Glutamatergic neuron (in vitro differentiated cells): Measurements from ENCODE around the gene SLC15A3. TPM values are rescaled to one million over a fixed set of nuclear protein-coding genes. Genes with fewer than 3 reads are reported as not detected.

Experiments used
- DNase-seq: peaks from one replicate; pipeline ENCODE4 v3.0.0; 2022
- H3K27ac Mint-ChIP-seq: one replicate; pipeline ENCODE4 v1.8.0; 2020; ENCODE audit warnings: mild to moderate bottlenecking, mixed read lengths, inconsistent platforms; ENCODE audit not compliant: unreplicated experiment
- H3K27me3 Mint-ChIP-seq: one replicate; pipeline ENCODE4 v1.8.0; 2020; ENCODE audit warnings: mild to moderate bottlenecking, moderate library complexity, mixed read lengths, inconsistent platforms; ENCODE audit not compliant: unreplicated experiment
- H3K36me3 Mint-ChIP-seq: one replicate; pipeline ENCODE4 v1.8.0; 2020; ENCODE audit warnings: mild to moderate bottlenecking, mixed read lengths, inconsistent platforms; ENCODE audit not compliant: unreplicated experiment
- H3K4me1 Mint-ChIP-seq: one replicate; pipeline ENCODE4 v1.8.0; 2020; ENCODE audit warnings: mild to moderate bottlenecking, low read depth, mixed read lengths, inconsistent platforms; ENCODE audit not compliant: unreplicated experiment
- H3K4me3 Mint-ChIP-seq: one replicate; pipeline ENCODE4 v1.8.0; 2020; ENCODE audit warnings: mild to moderate bottlenecking, mixed read lengths, inconsistent platforms; ENCODE audit not compliant: unreplicated experiment
- H3K9me3 Mint-ChIP-seq: one replicate; pipeline ENCODE4 v1.8.0; 2020; ENCODE audit warnings: mild to moderate bottlenecking, moderate library complexity, mixed read lengths, inconsistent platforms; ENCODE audit not compliant: unreplicated experiment
- CTCF ChIP-seq: fragments of 200-600 bp; sonication (generic); IDR thresholded peaks from one replicate; pipeline ENCODE4 v1.5.0; 2021; ENCODE audit not compliant: partially characterized antibody, unreplicated experiment
- total RNA-seq: library from RNA; stranded (reverse); fragmentation: NEBNext Ultra II Directional; extraction: Animal tissue kit (Norgen Biotek cat#: 25700); gene quantifications from one replicate; pipeline ENCODE4 v1.2.1, GENCODE V29; 2021; ENCODE audit not compliant: unreplicated experiment

SLC15A3 gene
- total RNA-seq, 1 donor from 2014 or later, result 4.4 TPM

GRCh38 chr11:60984149-60984548, 32.2 kb upstream of the SLC15A3 start:
- Mint-ChIP-seq H3K9me3 (no peaks in the 10 kb centered on the region), H3K4me1 (no peaks in the 10 kb centered on the region), H3K27ac (no peak overlapping the region), H3K4me3 (no peak overlapping the region), H3K36me3 (no peaks in the 10 kb centered on the region), H3K27me3 (no peaks in the 10 kb centered on the region)
- DNase-seq, result no peak
- TF ChIP-seq CTCF, result no peak

- Mint-ChIP-seq H3K4me3 (no peak overlapping the region), H3K4me1 (no peaks in the 10 kb centered on the region), H3K27me3 (peaks cover 2% of the 10 kb centered on the region), H3K9me3 (no peaks in the 10 kb centered on the region), H3K27ac (no peak overlapping the region), H3K36me3 (no peaks in the 10 kb centered on the region)
- DNase-seq, result no peak
- no peak for TF ChIP-seq CTCF
These were observed 30.2 kb upstream of the SLC15A3 start for GRCh38 chr11:60982184-60982583.

GRCh38 chr11:60981515-60981914, 29.5 kb upstream of the SLC15A3 start:
- Mint-ChIP-seq H3K4me1 (peaks cover 2% of the 10 kb centered on the region), H3K27me3 (peaks cover 2% of the 10 kb centered on the region), H3K9me3 (no peaks in the 10 kb centered on the region), H3K4me3 (no peak overlapping the region), H3K27ac (no peak overlapping the region), H3K36me3 (no peaks in the 10 kb centered on the region)
- no peak for TF ChIP-seq CTCF
- DNase-seq, result no peak

- Mint-ChIP-seq H3K36me3 (no peaks in the 10 kb centered on the region), H3K4me1 (peaks cover 2% of the 10 kb centered on the region), H3K27ac (no peak overlapping the region), H3K4me3 (no peak overlapping the region), H3K9me3 (no peaks in the 10 kb centered on the region), H3K27me3 (peaks cover 3% of the 10 kb centered on the region)
- no peak for TF ChIP-seq CTCF
- no peak for DNase-seq
These were observed 26.8 kb upstream of the SLC15A3 start for GRCh38 chr11:60978546-60979380.

GRCh38 chr11:60977836-60978235, 25.9 kb upstream of the SLC15A3 start:
- peaks cover 3% of the 10 kb centered on the region for H3K27me3 Mint-ChIP-seq
- H3K4me1 Mint-ChIP-seq, result peaks cover 2% of the 10 kb centered on the region
- H3K27ac Mint-ChIP-seq, result no peak overlapping the region
- no peak overlapping the region for H3K4me3 Mint-ChIP-seq
- TF ChIP-seq CTCF, result no peak
- no peak for DNase-seq
- H3K36me3 Mint-ChIP-seq, result no peaks in the 10 kb centered on the region
- H3K9me3 Mint-ChIP-seq, result no peaks in the 10 kb centered on the region
